GM12874 (cell line): ENCODE data around the gene ZNF407.

Experiments used
- TF ChIP-seq, protein P1 (sequence below): IDR thresholded peaks from 2 replicates; pipeline ENCODE4 v1.5.1; 2011; ENCODE audit warnings: low read depth, mild to moderate bottlenecking, control low read depth, low read length, moderate library complexity; ENCODE audit not compliant: insufficient read depth

ZNF407 gene

GRCh38 chr18:74818516-74819175 lies 221.0 kb downstream of the ZNF407 start:
- TF ChIP-seq, protein P1, sequence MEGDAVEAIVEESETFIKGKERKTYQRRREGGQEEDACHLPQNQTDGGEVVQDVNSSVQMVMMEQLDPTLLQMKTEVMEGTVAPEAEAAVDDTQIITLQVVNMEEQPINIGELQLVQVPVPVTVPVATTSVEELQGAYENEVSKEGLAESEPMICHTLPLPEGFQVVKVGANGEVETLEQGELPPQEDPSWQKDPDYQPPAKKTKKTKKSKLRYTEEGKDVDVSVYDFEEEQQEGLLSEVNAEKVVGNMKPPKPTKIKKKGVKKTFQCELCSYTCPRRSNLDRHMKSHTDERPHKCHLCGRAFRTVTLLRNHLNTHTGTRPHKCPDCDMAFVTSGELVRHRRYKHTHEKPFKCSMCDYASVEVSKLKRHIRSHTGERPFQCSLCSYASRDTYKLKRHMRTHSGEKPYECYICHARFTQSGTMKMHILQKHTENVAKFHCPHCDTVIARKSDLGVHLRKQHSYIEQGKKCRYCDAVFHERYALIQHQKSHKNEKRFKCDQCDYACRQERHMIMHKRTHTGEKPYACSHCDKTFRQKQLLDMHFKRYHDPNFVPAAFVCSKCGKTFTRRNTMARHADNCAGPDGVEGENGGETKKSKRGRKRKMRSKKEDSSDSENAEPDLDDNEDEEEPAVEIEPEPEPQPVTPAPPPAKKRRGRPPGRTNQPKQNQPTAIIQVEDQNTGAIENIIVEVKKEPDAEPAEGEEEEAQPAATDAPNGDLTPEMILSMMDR: no peak

DNA sequence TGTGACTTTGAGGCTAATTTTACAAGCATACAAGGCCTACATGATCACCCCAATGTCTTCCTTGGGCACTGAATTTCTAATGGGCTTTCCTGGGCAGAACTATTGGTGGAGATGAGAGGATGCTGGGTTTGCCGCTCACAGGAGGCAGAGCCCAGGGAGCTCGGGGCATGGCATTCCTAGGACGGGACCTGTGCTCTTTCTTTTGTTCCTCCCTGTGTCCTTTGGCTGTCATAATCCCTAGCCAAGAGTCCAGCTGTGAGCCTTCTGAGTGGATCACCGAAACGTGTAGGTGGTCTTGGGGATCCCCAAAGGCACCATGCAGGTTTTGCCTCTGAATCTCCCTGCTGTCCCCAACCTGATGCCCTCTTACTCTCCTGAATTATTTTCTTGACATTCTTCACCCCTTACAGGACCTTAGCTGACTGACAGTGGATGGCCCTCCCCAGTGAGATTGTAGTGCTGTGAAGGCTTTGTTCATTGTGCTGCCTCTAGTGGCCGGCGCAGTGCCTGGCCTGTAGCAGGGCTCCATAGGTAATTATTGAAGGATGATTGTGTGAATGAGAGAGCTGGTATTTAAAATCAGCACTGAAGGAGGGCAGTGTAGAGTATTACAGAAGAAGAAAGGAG lies 221.9 kb downstream of the ZNF407 start:
- TF ChIP-seq, protein P1: peak; percentile 69

DNA sequence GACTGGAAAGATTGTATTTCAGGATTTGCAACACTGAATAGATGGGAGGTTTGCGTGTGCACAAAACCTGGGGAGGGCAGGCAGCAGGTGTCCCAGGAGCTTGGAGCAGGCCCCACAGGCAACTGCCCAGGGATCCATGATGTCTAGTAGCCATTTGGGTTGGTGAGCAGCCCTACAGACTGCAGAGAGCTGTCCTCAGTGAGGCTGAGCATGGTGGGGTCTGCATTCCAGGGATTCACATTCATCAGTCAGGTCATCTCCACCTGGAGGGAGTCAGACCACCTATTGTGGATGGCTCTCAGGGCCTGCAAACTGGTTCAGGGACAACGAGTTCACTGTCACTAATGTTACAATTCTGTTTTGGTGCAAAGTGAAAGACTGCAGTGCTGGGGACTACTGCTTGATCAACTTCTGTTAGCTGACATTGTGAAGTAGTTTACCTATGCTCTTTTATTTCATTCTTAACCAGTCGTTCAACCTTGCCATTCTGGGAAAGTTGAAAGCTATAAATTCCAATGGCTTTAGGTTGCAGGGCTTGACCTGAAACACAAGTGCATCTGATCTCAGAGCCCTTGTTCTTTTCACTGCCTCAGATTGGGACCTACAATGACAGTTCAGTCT lies 222.6 kb downstream of the ZNF407 start:
- TF ChIP-seq, protein P1: no peak

GRCh38 chr18:74825460-74825859 lies 227.8 kb downstream of the ZNF407 start:
- TF ChIP-seq, protein P1: no peak

DNA sequence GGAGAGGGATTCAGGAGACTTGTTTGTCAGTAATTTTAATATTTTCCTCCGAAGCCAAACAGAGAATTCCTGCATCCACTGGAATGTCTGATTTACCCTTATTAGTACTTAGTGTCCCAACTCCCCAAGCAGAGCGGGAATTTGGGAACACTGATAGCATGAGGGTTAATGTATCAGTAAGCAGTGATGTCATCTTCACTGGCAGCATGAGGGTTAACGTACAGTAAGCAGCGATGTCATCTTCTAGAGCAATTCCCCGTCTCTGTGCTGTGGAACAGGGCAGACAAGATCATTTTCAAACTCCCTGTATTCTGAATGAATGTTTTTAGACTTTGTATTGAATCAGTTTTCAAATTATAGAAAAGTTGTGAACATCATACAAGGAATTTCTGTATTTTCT lies 228.9 kb downstream of the ZNF407 start:
- TF ChIP-seq, protein P1: no peak

DNA sequence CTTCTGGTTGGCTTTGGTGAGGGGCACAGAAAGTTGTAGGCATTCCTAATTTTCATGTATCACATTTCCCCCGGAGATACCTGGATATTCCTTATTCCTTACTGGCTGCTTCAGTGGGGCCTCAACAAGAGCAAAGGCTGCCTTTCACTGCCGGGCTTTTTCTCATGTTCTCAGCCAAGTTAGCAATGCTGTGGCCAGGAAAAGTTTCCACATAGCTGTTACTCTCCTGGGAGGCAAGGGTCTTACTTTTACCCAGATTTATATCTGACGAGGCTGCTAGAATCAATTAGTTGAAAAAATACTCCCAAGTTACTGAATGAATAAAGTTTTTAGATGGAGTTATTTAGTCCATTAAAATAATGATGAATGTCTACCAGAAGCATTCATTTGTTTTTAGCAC lies 230.5 kb downstream of the ZNF407 start:
- TF ChIP-seq, protein P1: no peak

- TF ChIP-seq, protein P1: no peak
Observed at GRCh38 chr18:74831571-74832250, 234.0 kb downstream of the ZNF407 start.
